ENCODE results near the gene SBF1. TPM values are rescaled to one million over a fixed set of nuclear protein-coding genes. Genes with fewer than 3 reads are reported as not detected.

Gene SBF1
- total and polyA plus RNA-seq, 7 donors, result 13.8 to 67.3 (median 23.2) TPM

DNA sequence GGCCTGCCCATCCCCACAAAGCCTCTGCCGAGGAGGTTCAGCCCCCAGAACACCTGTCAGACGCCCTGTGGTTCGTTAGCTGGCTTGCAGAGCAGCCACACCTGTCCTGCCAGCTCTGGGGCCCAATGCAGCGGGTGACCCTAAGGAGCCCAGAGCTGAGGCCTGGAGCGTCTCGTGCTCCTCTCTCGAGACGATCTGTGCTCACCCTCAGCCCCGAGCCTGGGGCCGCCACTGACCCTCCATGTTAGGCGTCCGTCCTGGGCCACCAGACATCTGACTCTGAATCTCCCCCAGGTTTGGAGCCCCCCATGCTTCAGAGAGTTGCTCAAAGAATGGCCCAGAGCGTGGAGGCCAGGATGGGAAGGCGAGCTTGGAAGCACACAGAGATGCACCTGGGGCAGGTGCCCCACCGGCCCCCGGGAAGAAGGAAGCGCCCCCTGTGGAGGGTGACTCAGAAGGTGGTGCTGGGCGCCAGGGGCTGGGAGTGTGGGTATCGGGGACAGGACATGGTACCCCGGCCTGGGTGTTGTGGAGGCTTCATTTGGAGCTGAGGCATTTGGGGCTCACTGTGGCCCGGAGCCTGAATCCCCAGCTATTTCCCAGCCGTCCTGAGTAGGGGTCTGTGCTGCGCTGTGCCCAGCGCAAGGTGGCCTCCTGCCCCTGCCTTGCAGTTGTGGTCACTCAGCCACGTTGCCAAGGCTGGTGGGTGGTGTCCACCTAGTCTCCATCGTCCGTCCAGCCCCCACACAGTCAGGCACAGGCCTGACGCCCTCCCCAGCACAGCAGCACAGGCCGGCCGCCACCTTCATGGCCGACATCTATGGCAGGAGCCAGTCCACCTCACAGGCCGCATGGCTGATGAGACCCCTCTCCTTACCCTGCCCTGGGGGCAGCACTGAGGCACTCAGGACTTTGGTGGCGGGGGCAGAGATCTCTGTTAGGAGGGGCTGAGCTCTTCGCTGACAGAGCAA, 36.2 kb downstream of the SBF1 start:
- no peaks in the 10 kb centered on the region for H3K9me3 ChIP-seq
- no peak overlapping the region for H3K4me3 ChIP-seq
- H3K27ac ChIP-seq, result no peak overlapping the region
- 89 to 90% methylated on average over 34 of the region's 34 CpGs for WGBS, 2 donors
- peak; percentile 65 for DNase-seq
- H3K36me3 ChIP-seq, result peaks cover 37 to 76% (median 65%) of the 10 kb centered on the region in 4 donors
- intact Hi-C loops (cut with DNase I), result no loop called here
- TF ChIP-seq POLR2A (IDR thresholded peaks at IDR 0.05), result no peak
- no peak for TF ChIP-seq POLR2AphosphoS5 (IDR thresholded peaks at IDR 0.05)
- no peaks in the 10 kb centered on the region for H3K4me1 ChIP-seq
- H3K27me3 ChIP-seq, result no peaks in the 10 kb centered on the region

DNA sequence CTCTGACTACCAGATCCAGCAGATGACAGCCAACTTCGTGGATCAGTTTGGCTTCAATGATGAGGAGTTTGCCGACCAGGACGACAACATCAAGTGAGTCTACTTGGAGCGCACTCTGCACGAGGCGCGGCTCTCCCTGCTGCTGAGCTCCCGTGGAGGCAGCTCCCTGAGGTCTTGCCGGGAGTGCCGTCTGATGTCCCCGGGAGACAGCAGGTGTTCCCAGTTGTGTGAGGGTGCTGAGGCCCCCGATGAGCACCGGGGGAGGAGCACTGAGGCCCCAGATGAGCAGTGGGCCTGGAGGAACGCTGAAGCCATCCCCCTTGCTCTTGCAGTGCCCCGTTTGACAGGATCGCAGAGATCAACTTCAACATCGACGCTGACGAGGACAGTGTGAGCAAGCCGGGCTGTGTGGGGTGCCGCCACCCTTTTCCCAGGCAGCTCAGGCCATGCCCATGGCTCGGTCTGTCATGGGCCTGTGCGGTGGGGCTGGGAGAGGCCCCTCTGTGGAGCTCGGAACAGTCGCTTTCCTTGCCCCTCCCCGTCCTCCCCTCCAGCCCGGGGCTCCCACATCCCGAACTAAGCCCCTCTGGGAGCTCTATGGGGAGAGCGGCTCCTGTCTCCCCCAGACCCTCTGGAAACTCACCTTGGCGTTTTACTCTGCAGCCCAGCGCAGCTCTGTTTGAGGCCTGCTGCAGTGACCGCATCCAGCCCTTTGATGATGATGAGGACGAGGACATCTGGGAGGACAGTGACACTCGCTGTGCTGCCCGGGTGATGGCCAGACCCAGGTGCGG, 37.1 kb downstream of the SBF1 start:
- Histone ChIP-seq H3K27me3 (no peaks in the 10 kb centered on the region), H3K4me3 (no peak overlapping the region), H3K27ac (no peak overlapping the region), H3K9me3 (no peaks in the 10 kb centered on the region), H3K36me3 (peaks cover 38 to 79% (median 68%) of the 10 kb centered on the region in 4 donors), H3K4me1 (no peaks in the 10 kb centered on the region)
- 89 to 92% methylated on average over 36 of the region's 36 CpGs for WGBS, 2 donors
- intact Hi-C loops (cut with DNase I), result no loop called here
- TF ChIP-seq POLR2AphosphoS5 (IDR thresholded peaks at IDR 0.05), result no peak
- no peak for TF ChIP-seq POLR2A (IDR thresholded peaks at IDR 0.05)
- TF ChIP-seq, protein P1, sequence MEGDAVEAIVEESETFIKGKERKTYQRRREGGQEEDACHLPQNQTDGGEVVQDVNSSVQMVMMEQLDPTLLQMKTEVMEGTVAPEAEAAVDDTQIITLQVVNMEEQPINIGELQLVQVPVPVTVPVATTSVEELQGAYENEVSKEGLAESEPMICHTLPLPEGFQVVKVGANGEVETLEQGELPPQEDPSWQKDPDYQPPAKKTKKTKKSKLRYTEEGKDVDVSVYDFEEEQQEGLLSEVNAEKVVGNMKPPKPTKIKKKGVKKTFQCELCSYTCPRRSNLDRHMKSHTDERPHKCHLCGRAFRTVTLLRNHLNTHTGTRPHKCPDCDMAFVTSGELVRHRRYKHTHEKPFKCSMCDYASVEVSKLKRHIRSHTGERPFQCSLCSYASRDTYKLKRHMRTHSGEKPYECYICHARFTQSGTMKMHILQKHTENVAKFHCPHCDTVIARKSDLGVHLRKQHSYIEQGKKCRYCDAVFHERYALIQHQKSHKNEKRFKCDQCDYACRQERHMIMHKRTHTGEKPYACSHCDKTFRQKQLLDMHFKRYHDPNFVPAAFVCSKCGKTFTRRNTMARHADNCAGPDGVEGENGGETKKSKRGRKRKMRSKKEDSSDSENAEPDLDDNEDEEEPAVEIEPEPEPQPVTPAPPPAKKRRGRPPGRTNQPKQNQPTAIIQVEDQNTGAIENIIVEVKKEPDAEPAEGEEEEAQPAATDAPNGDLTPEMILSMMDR (IDR thresholded peaks at IDR 0.05), result no peak
- no peak for TF ChIP-seq EP300 (IDR thresholded peaks at IDR 0.05)
- no peak for DNase-seq

DNA sequence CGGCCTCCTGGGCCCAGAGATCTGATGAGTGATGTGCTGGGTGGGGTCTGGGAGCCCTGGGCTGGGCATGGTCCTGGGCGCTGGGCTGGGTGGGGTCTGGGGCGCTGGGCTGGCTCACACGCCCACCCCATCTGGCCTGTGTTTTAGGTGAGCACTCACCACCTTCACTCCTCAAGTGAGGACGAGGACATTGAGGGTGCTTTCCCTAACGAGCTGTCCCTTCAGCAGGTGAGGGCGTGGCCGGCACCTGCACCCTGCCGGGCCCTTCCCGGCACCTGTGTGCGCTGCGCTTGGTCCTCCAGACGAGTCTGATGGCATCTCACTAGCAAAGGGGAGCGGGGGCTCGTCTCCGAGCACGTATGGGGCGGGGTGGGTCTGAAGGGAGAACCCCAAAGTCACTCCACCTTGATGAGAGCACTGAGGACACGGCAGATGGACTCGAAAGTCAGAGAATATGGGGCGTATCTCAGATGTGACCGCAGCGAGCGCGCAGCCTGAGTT, 37.9 kb downstream of the SBF1 start:
- peaks cover 47 to 85% (median 76%) of the 10 kb centered on the region in 4 donors for H3K36me3 ChIP-seq
- no peak overlapping the region for H3K27ac ChIP-seq
- DNase-seq, result no peak
- WGBS, 2 donors, result 79 to 92% methylated on average over 25 of the region's 25 CpGs
- intact Hi-C loops (cut with DNase I), result no loop called here
- no peak overlapping the region for H3K4me3 ChIP-seq
- no peak for TF ChIP-seq EP300 (IDR thresholded peaks at IDR 0.05)
- TF ChIP-seq, protein P1 (IDR thresholded peaks at IDR 0.05), result no peak
- TF ChIP-seq POLR2AphosphoS5 (IDR thresholded peaks at IDR 0.05), result no peak
- no peak for TF ChIP-seq POLR2A (IDR thresholded peaks at IDR 0.05)
- H3K4me1 ChIP-seq, result no peaks in the 10 kb centered on the region
- H3K9me3 ChIP-seq, result no peaks in the 10 kb centered on the region
- no peaks in the 10 kb centered on the region for H3K27me3 ChIP-seq

DNA sequence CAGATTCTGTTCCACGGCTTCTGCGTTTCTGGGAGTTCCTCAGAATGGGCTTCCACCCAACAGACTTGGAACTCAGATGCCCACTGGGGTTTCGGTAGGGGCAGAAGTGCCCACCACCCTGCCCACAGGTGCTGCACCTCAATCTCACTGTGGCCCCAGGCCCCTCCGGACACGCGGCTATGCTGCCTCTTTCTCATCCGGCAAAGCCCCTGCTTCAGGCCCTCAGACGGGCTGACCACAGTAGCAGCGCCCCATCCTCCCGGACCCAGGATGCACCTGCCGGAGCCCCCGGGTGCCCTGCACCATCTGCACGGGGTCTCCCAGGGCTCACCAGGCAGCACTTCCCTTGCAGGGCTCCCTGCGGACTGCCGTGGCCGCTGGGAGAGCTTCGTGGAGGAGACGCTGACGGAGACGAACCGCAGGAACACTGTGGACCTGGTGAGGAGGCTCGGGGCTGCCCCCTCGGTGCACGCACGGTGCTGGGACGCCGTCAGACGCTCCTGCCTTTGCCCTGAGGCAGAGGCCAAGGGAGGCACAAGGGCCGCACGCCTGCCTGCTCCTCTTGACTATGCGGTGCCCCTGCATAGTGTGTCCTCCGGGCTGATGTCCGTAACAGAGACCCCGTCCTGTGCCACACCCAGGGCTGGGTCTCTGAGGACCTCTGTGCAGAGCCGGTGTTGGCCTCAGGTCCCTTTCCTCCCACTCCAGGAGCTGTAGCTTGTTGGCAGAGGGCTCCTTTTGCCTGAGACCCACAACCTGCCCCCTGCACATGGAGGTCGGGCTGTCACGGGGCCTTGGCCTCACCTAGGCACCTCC, 38.6 kb downstream of the SBF1 start:
- peaks cover 52 to 85% (median 78%) of the 10 kb centered on the region in 4 donors for H3K36me3 ChIP-seq
- no peak for TF ChIP-seq POLR2AphosphoS5 (IDR thresholded peaks at IDR 0.05)
- TF ChIP-seq, protein P1 (IDR thresholded peaks at IDR 0.05), result no peak
- TF ChIP-seq POLR2A (IDR thresholded peaks at IDR 0.05), result no peak
- no peak for TF ChIP-seq EP300 (IDR thresholded peaks at IDR 0.05)

More for the DNA sequence above, 38.6 kb downstream of the SBF1 start:
- Histone ChIP-seq H3K27ac (no peak overlapping the region), H3K4me1 (no peaks in the 10 kb centered on the region), H3K27me3 (no peaks in the 10 kb centered on the region), H3K9me3 (no peaks in the 10 kb centered on the region), H3K4me3 (no peak overlapping the region)
- intact Hi-C loops (cut with DNase I), result no loop called here
- WGBS, 2 donors, result 93% methylated on average over 37 of the region's 37 CpGs
- no peak for DNase-seq

Data from sigmoid colon (tissue), 7 donors.